CD14-positive monocyte (primary cell): ENCODE data around the gene CCNL2. TPM values are rescaled to one million over a fixed set of nuclear protein-coding genes. Genes with fewer than 3 reads are reported as not detected.

Experiments
- DNase-seq, 3 donors: peaks; one replicate each; pipeline ENCODE4 v3.0.0-alpha.2; 2011 to 2022
- H2AFZ ChIP-seq: 2 replicates; pipeline ENCODE4 v1.6.0; 2012; ENCODE audit warnings: mild to moderate bottlenecking, low read depth, low read length, inconsistent platforms; ENCODE audit not compliant: insufficient read depth, poor library complexity, severe bottlenecking
- H3K27ac ChIP-seq, 2 donors: 1 replicate in 1 of 2; 2 replicates in 1 of 2; pipeline ENCODE4 v1.5.1; 2012 to 2013; ENCODE audit warnings: low read length in 2 of 2, control low read depth in 1 of 2, inconsistent platforms in 1 of 2, low read depth in 1 of 2, mild to moderate bottlenecking in 1 of 2
- H3K27me3 ChIP-seq, 2 donors: one replicate each; pipeline versions ENCODE4 v1.6.0 to v1.6.1; 2011 to 2013; ENCODE audit warnings: low read length in 2 of 2; ENCODE audit not compliant: control insufficient read depth in 2 of 2, insufficient read depth in 2 of 2
- H3K36me3 ChIP-seq, 2 donors: replicated peaks in 1 of 2; 1 replicate in 1 of 2; 2 replicates in 1 of 2; pipeline versions ENCODE4 v1.5.1 to v1.6.1; 2012 to 2013; ENCODE audit warnings: low read length in 2 of 2, control low read depth in 1 of 2, inconsistent platforms in 1 of 2, mild to moderate bottlenecking in 1 of 2; ENCODE audit not compliant: insufficient read depth in 2 of 2, control insufficient read depth in 1 of 2
- H3K4me1 ChIP-seq, 2 donors: 1 replicate in 1 of 2; 2 replicates in 1 of 2; pipeline versions ENCODE4 v1.5.1 to v1.6.1; 2012 to 2013; ENCODE audit warnings: low read length in 2 of 2, control low read depth in 1 of 2, inconsistent platforms in 1 of 2, mild to moderate bottlenecking in 1 of 2, moderate library complexity in 1 of 2; ENCODE audit not compliant: insufficient read depth in 2 of 2, control insufficient read depth in 1 of 2
- H3K4me2 ChIP-seq: replicated peaks from 2 replicates; pipeline ENCODE3; 2012; ENCODE audit warnings: low read length, moderate library complexity, mild to moderate bottlenecking; ENCODE audit not compliant: poor library complexity, severe bottlenecking; ENCODE audit errors: extremely low read depth
- H3K4me3 ChIP-seq, 3 experiments: fragments of 200-600 bp in 1 of 3; sonication (generic) in 1 of 3; replicated peaks in 1 of 3; 1 replicate in 2 of 3; 2 replicates in 1 of 3; pipeline ENCODE4 v1.5.1; 2011 to 2013; ENCODE audit warnings: low read length in 3 of 3, mild to moderate bottlenecking in 3 of 3, control low read depth in 2 of 3, low read depth in 2 of 3, inconsistent platforms in 1 of 3, moderate library complexity in 1 of 3
- H3K79me2 ChIP-seq: 2 replicates; pipeline ENCODE4 v1.6.0; 2012; ENCODE audit warnings: mild to moderate bottlenecking, control low read depth, inconsistent platforms, low read length, moderate library complexity; ENCODE audit not compliant: insufficient read depth
- H3K9ac ChIP-seq: 2 replicates; pipeline ENCODE4 v1.6.0; 2017; ENCODE audit warnings: low read length, mild to moderate bottlenecking; ENCODE audit not compliant: insufficient read depth, poor library complexity, severe bottlenecking
- H3K9me3 ChIP-seq, 2 donors: replicated peaks in 1 of 2; 1 replicate in 1 of 2; 2 replicates in 1 of 2; pipeline versions ENCODE4 v1.5.1 to v1.6.1; 2012 to 2013; ENCODE audit warnings: low read length in 2 of 2, control low read depth in 1 of 2; ENCODE audit not compliant: control insufficient read depth in 1 of 2, insufficient read depth in 1 of 2
- H4K20me1 ChIP-seq: 2 replicates; pipeline ENCODE4 v1.6.0; 2012; ENCODE audit warnings: mild to moderate bottlenecking, low read length, control low read depth, moderate library complexity; ENCODE audit not compliant: insufficient read depth
- H3K27ac Mint-ChIP-seq, 7 donors: one replicate each; pipeline ENCODE4 v1.8.0; 2020; ENCODE audit warnings: mild to moderate bottlenecking in 7 of 7, mixed read lengths in 7 of 7, moderate library complexity in 6 of 7, inconsistent platforms in 2 of 7
- H3K27me3 Mint-ChIP-seq, 3 donors: one replicate each; pipeline ENCODE4 v1.8.0; 2021 to 2022; ENCODE audit warnings: low read depth in 3 of 3, mild to moderate bottlenecking in 3 of 3, mixed read lengths in 3 of 3, moderate library complexity in 3 of 3, inconsistent platforms in 1 of 3
- H3K36me3 Mint-ChIP-seq, 2 donors: one replicate each; pipeline ENCODE4 v1.8.0; 2020; ENCODE audit warnings: mixed read lengths in 2 of 2, inconsistent platforms in 1 of 2, mild to moderate bottlenecking in 1 of 2
- H3K4me1 Mint-ChIP-seq: one replicate; pipeline ENCODE4 v1.8.0; 2020; ENCODE audit warnings: mild to moderate bottlenecking, mixed read lengths
- H3K4me3 Mint-ChIP-seq, 2 donors: one replicate each; pipeline ENCODE4 v1.8.0; 2020; ENCODE audit warnings: mild to moderate bottlenecking in 2 of 2, mixed read lengths in 2 of 2, moderate library complexity in 1 of 2
- H3K9me3 Mint-ChIP-seq, 7 donors: one replicate each; pipeline ENCODE4 v1.8.0; 2020 to 2022; ENCODE audit warnings: mixed read lengths in 7 of 7, mild to moderate bottlenecking in 6 of 7, moderate library complexity in 6 of 7, inconsistent platforms in 2 of 7
- CTCF ChIP-seq: fragments of 200-600 bp; IDR thresholded peaks from one replicate; pipeline ENCODE4 v1.8.0; 2022; ENCODE audit warnings: antibody characterized with exemption, mild to moderate bottlenecking
- WGBS: methylation state at CpG from one replicate; pipeline ENCODE4 v1.1.5; 2013; ENCODE audit warnings: missing lambda C conversion rate; ENCODE audit not compliant: insufficient coverage; 5-methylcytosine and 5-hydroxymethylcytosine counted together
- intact Hi-C, 2 donors: fragments of 100-400 bp; cut with micrococcal nuclease; formaldehyde crosslinking; loops; one replicate each; pipeline versions ENCODE4 v1.15.0 to v1.15.1; 2023
- polyA plus RNA-seq, 3 donors: library from polyadenylated mRNA; depleted of rRNA in 1 of 3; unstranded in 2 of 3; stranded (reverse) in 1 of 3; fragments of 300-500 nt in 2 of 3; fragments of >200 nt in 1 of 3; fragmentation: Illumina TruSeq in 2 of 3; gene quantifications; 1 replicate in 2 of 3; 2 replicates in 1 of 3; pipeline ENCODE4 v1.2.3, GENCODE V29; 2012 to 2021

The CCNL2 gene
- polyA plus RNA-seq, 3 donors: 8.6 to 178 (median 10.4) TPM

- Mint-ChIP-seq H3K27ac (peak overlapping the region in 4 of 7 donors; percentile 35 to 89 (median 76)), H3K4me1 (peaks cover 16% of the 10 kb centered on the region), H3K27me3 (peaks cover 14 to 27% (median 17%) of the 10 kb centered on the region in 3 donors), H3K4me3 (peak overlapping the region; percentile 81 to 85), H3K36me3 (peaks cover 0 to 5% of the 10 kb centered on the region in 2 donors), H3K9me3 (peaks cover 0 to 6% (median 0%) of the 10 kb centered on the region in 7 donors)
- Histone ChIP-seq H4K20me1 (peaks cover 38% of the 10 kb centered on the region), H3K27ac (no peak overlapping the region), H3K27me3 (peaks cover 0 to 14% of the 10 kb centered on the region in 2 donors), H3K9me3 (no peaks in the 10 kb centered on the region), H3K9ac (peak overlapping the region; percentile 76), H3K4me2 (peak overlapping the region; percentile 91), H3K36me3 (no peaks in the 10 kb centered on the region), H3K4me1 (peaks cover 11 to 17% of the 10 kb centered on the region in 2 donors), H2AFZ (peak overlapping the region; percentile 65), H3K4me3 (peak overlapping the region in 2 of 3 experiments; percentile 32 to 76), H3K79me2 (peaks cover 28% of the 10 kb centered on the region)
- WGBS: 64% methylated on average over 20 of the region's 26 CpGs
- DNase-seq: no peak
- intact Hi-C loops: no loop called here
- no peak for TF ChIP-seq CTCF
Observed at GRCh38 chr1:1347663-1348419, 51.3 kb downstream of the CCNL2 start.

GRCh38 chr1:1347026-1347595 is 52.0 kb downstream of the CCNL2 start:
- peak overlapping the region; percentile 91 for H3K4me2 ChIP-seq
- peaks cover 0 to 7% of the 10 kb centered on the region in 2 donors for H3K27me3 ChIP-seq
- no peak overlapping the region for H2AFZ ChIP-seq
- TF ChIP-seq CTCF: no peak
- Mint-ChIP-seq H3K27ac (no peak overlapping the region), H3K27me3 (peaks cover 6 to 20% (median 10%) of the 10 kb centered on the region in 3 donors), H3K4me3 (peak overlapping the region in 1 of 2 donors; percentile 81), H3K9me3 (peaks cover 0 to 2% (median 0%) of the 10 kb centered on the region in 7 donors), H3K4me1 (peaks cover 16% of the 10 kb centered on the region), H3K36me3 (peaks cover 0 to 1% of the 10 kb centered on the region in 2 donors)
- no peak overlapping the region for H3K27ac ChIP-seq
- H3K9ac ChIP-seq: no peak overlapping the region
- no peaks in the 10 kb centered on the region for H3K9me3 ChIP-seq
- peaks cover 28% of the 10 kb centered on the region for H3K79me2 ChIP-seq
- DNase-seq: no peak
- no peak overlapping the region for H3K4me3 ChIP-seq
- peaks cover 43% of the 10 kb centered on the region for H4K20me1 ChIP-seq
- H3K4me1 ChIP-seq: peaks cover 11 to 17% of the 10 kb centered on the region in 2 donors
- 95% methylated on average over 9 of the region's 10 CpGs for WGBS
- H3K36me3 ChIP-seq: no peaks in the 10 kb centered on the region
- intact Hi-C loops: no loop called here
